T-helper 1 cell (primary cell): ENCODE results near the gene COQ10B.
A peak's percentile ranks its signal among the peaks of the same experiment; 100 is the strongest.

Experiments used
- DNase-seq, 5 donors: peaks; one replicate each; pipeline ENCODE4 v3.0.0-alpha.2; 2012 to 2020

Gene COQ10B

GRCh38 chr2:197502685-197503084, 49.3 kb downstream of the COQ10B start:
- no peak for DNase-seq

GRCh38 chr2:197504000-197504399, 50.6 kb downstream of the COQ10B start:
- no peak for DNase-seq

DNA sequence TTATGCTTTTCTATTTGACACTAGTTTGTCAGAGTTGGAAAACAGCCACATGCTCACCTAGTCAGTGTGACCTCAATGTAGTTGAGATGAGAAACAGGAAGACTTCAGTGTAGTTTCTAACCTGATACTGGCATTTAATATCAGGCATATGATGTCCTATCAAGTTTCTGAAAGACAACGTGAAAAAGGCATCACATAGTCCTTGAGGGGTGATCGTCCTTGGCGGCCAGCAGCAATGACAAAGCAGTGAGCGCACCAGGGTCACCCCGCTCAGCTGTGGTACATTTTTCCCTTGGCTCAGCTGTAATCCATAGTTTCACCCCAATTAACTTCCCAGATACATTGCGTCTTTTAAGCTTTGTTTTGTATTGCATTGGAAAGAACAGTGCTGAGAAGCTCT, 51.2 kb downstream of the COQ10B start:
- no peak for DNase-seq

- no peak for DNase-seq
Observed at GRCh38 chr2:197506658-197507057, 53.3 kb downstream of the COQ10B start.

DNA sequence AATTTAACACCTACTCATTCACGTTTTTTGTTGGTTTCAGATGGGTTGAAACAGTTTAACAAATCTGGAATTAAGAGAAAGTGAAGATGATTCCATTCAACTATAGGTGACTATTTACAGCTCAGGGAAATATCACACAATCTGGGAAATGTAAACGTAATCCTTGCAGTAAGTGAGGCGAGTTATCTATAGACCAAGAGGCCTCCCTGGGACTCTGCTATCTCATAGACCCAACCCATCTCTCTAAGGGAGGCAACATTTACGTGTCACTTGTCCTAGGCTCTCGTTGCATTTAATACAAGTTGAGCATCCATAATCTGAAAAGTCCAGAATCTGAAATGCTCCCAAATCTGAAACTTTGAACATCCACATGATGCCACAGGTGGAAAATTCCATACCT, 60.6 kb downstream of the COQ10B start:
- DNase-seq = no peak

- peak in 1 of 5 donors; percentile 21 for DNase-seq
Observed at GRCh38 chr2:197514754-197515153, 61.4 kb downstream of the COQ10B start.

DNA sequence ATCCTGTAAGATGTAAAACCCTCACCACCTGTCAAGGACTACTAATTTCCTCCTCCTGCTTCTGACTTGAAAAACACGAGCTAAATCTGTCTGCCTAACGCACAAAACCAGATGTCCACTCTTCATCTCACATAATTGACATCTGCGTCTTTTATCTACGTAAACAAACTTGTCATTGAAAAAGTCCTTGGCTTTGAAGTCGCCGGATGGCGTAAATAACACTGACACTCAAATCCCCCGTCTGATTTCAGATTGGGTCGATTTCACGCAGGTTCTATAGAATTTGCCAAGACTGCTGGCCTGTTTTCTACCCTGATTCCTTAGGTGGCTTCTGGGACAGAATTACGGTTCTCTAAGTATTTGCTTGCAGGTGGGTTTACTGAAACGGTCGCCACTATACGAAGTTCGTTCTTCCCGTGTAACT, 62.0 kb downstream of the COQ10B start:
- peak in 1 of 5 donors; percentile 37 for DNase-seq

- DNase-seq = peak; percentile 88 to 97 (median 90)
Observed at GRCh38 chr2:197515739-197516392, 62.5 kb downstream of the COQ10B start, which contains the start of gene MOB4. Gene MOB4 (plus strand): TSS chr2:197516066. CDS start chr2:197516087, 21 bp downstream.

DNA sequence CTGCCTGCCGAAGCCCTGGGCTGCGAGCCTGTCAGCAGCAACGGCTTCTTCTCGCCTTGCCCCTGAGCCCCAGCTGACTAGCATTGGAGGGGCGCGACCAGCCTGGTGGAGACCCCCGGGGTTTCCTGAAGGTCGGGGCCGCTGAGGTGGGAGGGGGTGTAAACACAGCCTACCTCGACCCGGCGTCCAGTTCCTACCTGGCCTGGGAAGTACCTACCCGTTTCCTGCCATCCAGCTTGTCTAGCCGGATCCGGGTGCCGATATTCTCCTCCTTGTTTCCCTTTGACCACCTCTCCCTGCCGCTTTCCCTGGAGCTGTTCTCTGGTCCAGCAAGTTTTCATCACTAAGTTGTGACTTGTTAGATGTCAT, 63.0 kb downstream of the COQ10B start:
- DNase-seq = peak in 3 of 5 donors; percentile 18 to 27 (median 24)

GRCh38 chr2:197517150-197517549, 63.8 kb downstream of the COQ10B start:
- no peak for DNase-seq
